ENCODE measurements around the gene HRH2.

HRH2 gene

DNA sequence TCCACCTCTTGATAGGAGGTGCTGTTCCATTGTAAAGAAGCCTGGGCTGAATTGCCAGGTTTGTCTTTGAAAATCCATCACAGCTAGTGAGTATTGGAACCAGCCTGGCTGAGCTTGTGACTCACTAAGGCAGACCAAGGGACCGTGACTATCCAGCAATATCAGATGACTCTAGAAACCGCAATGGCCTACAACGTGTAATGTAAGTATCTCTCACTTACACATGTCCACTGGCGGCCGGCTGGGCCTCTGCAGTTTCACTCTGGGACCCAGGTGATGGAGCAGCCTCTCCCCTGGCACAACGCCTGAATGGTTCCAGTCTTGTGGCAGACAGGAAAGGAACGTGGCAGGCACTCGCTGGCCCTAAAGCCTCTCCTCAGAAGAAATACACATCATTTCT lies 3.1 kb upstream of the HRH2 start:
- TF ChIP-seq, protein P1, sequence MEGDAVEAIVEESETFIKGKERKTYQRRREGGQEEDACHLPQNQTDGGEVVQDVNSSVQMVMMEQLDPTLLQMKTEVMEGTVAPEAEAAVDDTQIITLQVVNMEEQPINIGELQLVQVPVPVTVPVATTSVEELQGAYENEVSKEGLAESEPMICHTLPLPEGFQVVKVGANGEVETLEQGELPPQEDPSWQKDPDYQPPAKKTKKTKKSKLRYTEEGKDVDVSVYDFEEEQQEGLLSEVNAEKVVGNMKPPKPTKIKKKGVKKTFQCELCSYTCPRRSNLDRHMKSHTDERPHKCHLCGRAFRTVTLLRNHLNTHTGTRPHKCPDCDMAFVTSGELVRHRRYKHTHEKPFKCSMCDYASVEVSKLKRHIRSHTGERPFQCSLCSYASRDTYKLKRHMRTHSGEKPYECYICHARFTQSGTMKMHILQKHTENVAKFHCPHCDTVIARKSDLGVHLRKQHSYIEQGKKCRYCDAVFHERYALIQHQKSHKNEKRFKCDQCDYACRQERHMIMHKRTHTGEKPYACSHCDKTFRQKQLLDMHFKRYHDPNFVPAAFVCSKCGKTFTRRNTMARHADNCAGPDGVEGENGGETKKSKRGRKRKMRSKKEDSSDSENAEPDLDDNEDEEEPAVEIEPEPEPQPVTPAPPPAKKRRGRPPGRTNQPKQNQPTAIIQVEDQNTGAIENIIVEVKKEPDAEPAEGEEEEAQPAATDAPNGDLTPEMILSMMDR (IDR thresholded peaks at IDR 0.05; ENCODE audit: low read depth, low read length), result no peak
- H3K4me3 ChIP-seq (ENCODE audit: low read depth, low read length), result no peak overlapping the region
- peaks cover 4% of the 10 kb centered on the region for H3K9me3 ChIP-seq (ENCODE audit: severe bottlenecking)
- H3K27me3 ChIP-seq (ENCODE audit: insufficient read depth, low read depth, severe bottlenecking), result no peaks in the 10 kb centered on the region
- no peaks in the 10 kb centered on the region for H3K36me3 ChIP-seq
- no peak overlapping the region for H3K27ac ChIP-seq
- no peak for DNase-seq

DNA sequence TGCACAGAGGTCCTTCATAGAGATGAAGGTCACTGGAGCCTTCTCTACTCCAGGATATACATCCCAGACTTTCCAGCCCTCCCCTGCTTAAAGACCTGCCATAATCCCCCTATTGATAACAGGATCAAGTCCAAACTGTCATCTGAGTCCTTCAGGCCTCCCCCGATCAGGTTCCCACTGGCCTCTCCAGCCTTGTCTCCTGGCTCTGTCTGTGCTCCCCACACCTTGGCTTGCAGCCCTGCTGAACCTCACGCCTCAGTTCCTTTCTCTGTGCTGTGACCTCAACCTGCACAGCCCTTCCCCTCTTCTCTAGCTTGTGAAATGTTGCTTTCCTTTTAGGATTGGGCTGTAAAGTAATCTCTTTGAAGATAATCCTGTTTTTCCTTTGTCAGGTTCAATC lies 2.5 kb upstream of the HRH2 start:
- peak; percentile 61 for DNase-seq
- Histone ChIP-seq H3K36me3 (no peaks in the 10 kb centered on the region), H3K27ac (no peak overlapping the region), H3K4me3 (ENCODE audit: low read depth, low read length) (no peak overlapping the region), H3K9me3 (ENCODE audit: severe bottlenecking) (no peaks in the 10 kb centered on the region), H3K27me3 (ENCODE audit: insufficient read depth, low read depth, severe bottlenecking) (no peaks in the 10 kb centered on the region)
- TF ChIP-seq, protein P1 (IDR thresholded peaks at IDR 0.05; ENCODE audit: low read depth, low read length), result no peak

DNA sequence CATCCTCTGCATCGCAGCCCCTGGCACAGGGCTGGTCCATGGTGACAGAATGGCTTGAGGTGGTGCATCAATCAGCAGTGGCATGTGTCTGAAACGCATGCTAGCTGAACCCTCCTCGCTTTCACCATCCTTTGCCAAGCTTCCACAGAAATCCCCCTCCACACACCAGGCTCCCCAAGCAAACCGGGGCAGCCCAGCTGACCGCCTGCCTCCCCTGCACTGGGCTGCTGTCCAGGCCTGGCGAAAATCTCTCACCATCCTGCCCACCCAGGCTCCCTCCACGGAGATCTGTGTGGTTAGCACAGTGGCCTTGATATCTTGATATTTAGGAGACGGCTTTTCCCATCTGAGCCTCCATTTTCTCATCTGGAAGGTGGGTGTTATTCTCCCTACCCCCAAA lies 905 bp upstream of the HRH2 start:
- H3K27ac ChIP-seq, result no peak overlapping the region
- no peak overlapping the region for H3K4me3 ChIP-seq (ENCODE audit: low read depth, low read length)
- no peaks in the 10 kb centered on the region for H3K36me3 ChIP-seq
- no peaks in the 10 kb centered on the region for H3K9me3 ChIP-seq (ENCODE audit: severe bottlenecking)
- H3K27me3 ChIP-seq (ENCODE audit: insufficient read depth, low read depth, severe bottlenecking), result no peaks in the 10 kb centered on the region
- no peak for DNase-seq
- TF ChIP-seq, protein P1 (IDR thresholded peaks at IDR 0.05; ENCODE audit: low read depth, low read length), result no peak

DNA sequence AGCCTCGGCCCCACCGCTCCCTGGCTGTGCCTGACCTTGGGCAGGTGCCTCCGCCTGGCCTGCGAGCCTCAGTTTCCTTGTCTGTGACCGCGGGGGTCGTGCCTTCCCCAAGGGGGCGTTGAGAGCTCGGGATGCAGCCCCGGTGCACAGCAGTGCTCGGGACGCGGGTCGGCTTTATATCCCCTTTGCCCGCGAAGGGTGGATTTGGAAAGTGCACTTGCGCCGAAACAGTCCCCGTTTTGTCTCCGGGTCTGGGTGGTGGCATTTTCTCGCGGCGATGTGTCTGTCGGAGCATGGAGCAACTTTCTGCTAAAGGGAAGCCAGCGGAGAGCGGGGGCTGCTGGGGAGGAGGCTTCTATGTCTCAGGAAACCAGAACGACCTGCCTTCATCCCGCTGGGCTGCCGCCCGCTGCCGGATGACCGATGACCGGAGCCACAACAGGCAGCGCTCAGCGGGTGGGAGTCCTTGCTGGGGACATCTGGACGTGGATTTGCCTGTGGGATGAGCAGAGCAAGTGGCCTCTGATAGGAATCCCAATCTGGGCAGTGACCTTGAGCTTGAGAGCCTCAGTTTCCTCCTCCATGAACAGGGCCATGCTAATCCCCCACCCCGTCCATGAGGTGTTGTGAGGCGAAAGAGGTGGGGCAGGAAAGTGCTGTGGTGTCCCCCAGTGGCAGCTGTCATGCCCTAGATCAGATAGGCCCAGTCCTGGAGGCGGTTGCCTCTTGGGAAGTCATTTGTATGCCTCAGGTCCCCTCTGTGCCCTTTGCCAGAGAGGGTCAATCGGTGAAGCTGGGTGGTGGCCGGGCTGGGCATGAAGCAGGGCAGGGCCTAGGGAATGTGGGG lies 651 bp downstream of the HRH2 start:
- Histone ChIP-seq H3K9me3 (ENCODE audit: severe bottlenecking) (no peaks in the 10 kb centered on the region), H3K27me3 (ENCODE audit: insufficient read depth, low read depth, severe bottlenecking) (no peaks in the 10 kb centered on the region), H3K4me3 (ENCODE audit: low read depth, low read length) (peak overlapping the region; percentile 60), H3K27ac (no peak overlapping the region), H3K36me3 (no peaks in the 10 kb centered on the region)
- TF ChIP-seq, protein P1 (IDR thresholded peaks at IDR 0.05; ENCODE audit: low read depth, low read length), result peak; percentile 38; the same call in 1 of the 2 replicates
- DNase-seq, result peak; percentile 42

DNA sequence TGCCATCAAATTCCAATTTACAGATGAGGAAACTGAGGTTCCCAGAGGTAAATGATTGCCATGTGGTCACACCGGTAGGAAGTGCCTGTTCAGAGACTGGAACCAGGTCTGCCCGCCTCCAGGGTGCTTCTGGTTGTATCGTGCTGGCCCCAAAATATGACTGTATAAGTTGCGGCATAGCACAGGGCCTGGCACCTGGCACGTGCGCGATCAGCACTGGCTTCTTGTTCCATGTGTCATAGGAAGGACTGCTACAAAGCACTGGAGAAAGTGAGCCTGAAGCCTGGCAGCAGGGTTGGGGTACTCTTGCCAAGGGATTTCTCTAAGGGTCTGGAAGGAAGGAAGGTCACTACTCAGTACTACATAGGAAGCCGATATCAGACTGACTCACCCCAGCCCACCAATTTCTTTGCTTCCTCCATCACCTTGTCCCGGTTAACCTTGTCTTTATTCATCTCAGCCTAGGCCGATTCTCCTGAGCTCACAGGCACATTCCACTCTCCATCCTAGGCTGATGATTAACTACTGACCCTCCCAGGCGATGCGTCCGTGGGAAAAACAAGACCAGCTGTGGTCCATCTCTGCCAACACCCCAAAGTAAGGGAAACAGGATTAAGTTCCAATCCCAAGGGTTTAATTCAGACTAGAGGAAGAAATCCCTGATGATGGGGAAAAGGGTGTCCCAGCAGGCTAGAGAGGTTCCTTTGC lies 1.8 kb downstream of the HRH2 start:
- H3K27me3 ChIP-seq (ENCODE audit: insufficient read depth, low read depth, severe bottlenecking), result no peaks in the 10 kb centered on the region
- DNase-seq, result no peak
- no peaks in the 10 kb centered on the region for H3K9me3 ChIP-seq (ENCODE audit: severe bottlenecking)
- TF ChIP-seq, protein P1 (IDR thresholded peaks at IDR 0.05; ENCODE audit: low read depth, low read length), result no peak
- no peaks in the 10 kb centered on the region for H3K36me3 ChIP-seq
- no peak overlapping the region for H3K4me3 ChIP-seq (ENCODE audit: low read depth, low read length)
- no peak overlapping the region for H3K27ac ChIP-seq

Measured in WERI-Rb-1 (cell line).